Panc1 (cell line): ENCODE data around the gene AADAC.

Experiments used
- POLR2AphosphoS5 ChIP-seq: IDR thresholded peaks from 2 replicates; pipeline ENCODE4 v1.6.1; 2012; ENCODE audit warnings: mild to moderate bottlenecking, low read depth, low read length, moderate library complexity
- REST ChIP-seq, 2 experiments: IDR thresholded peaks; 2 replicates each; pipeline ENCODE4 v1.6.1; 2011 to 2012; ENCODE audit warnings: low read depth in 2 of 2, control low read depth in 1 of 2, low read length in 1 of 2, mild to moderate bottlenecking in 1 of 2, moderate library complexity in 1 of 2; ENCODE audit not compliant: insufficient read depth in 1 of 2
- SIN3A ChIP-seq: IDR thresholded peaks from 2 replicates; pipeline ENCODE4 v1.6.1; 2012; ENCODE audit warnings: low read depth, mild to moderate bottlenecking, low read length, moderate library complexity, borderline replicate concordance; ENCODE audit not compliant: insufficient read depth
- TCF7L2 ChIP-seq: IDR thresholded peaks from 2 replicates; pipeline ENCODE4 v1.6.1; 2011; ENCODE audit warnings: mild to moderate bottlenecking, low read depth, low read length, inconsistent platforms
- TF ChIP-seq, protein P1 (sequence below): fragments of 450-650 bp; IDR thresholded peaks from 2 replicates; pipeline ENCODE4 v1.5.1; 2017; ENCODE audit warnings: mild to moderate bottlenecking

GRCh38 chr3:151859233-151859673, 45.3 kb downstream of the AADAC start:
- TF ChIP-seq, protein P1, sequence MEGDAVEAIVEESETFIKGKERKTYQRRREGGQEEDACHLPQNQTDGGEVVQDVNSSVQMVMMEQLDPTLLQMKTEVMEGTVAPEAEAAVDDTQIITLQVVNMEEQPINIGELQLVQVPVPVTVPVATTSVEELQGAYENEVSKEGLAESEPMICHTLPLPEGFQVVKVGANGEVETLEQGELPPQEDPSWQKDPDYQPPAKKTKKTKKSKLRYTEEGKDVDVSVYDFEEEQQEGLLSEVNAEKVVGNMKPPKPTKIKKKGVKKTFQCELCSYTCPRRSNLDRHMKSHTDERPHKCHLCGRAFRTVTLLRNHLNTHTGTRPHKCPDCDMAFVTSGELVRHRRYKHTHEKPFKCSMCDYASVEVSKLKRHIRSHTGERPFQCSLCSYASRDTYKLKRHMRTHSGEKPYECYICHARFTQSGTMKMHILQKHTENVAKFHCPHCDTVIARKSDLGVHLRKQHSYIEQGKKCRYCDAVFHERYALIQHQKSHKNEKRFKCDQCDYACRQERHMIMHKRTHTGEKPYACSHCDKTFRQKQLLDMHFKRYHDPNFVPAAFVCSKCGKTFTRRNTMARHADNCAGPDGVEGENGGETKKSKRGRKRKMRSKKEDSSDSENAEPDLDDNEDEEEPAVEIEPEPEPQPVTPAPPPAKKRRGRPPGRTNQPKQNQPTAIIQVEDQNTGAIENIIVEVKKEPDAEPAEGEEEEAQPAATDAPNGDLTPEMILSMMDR: no peak
- TF ChIP-seq SIN3A (no peak), POLR2AphosphoS5 (no peak), REST (IDR thresholded peaks at IDR 0.05; ENCODE audit: insufficient read depth in 1 of 2, low read depth in 2 of 2, low read length in 1 of 2) (no peak), TCF7L2 (no peak)
